Stomach (tissue), 9 donors: ENCODE measurements around the gene RECQL5. TPM values are rescaled to one million over a fixed set of nuclear protein-coding genes. Genes with fewer than 3 reads are reported as not detected.
A peak's percentile ranks its signal among the peaks of the same experiment; 100 is the strongest.

ENCODE experiments used
- DNase-seq, 2 donors: peaks; one replicate each; pipeline versions ENCODE4 v3.0.0 to v3.0.0-alpha.2; 2013 to 2019
- H3K27ac ChIP-seq, 5 donors: fragments of 200-600 bp in 4 of 5; sonication (generic) in 4 of 5; one replicate each; pipeline ENCODE4 v1.5.1; 2013 to 2019; ENCODE audit warnings: mild to moderate bottlenecking in 1 of 5, moderate library complexity in 1 of 5
- H3K27me3 ChIP-seq, 3 donors: fragments of 200-600 bp; sonication (generic); one replicate each; pipeline ENCODE4 v1.5.1; 2017 to 2019; ENCODE audit warnings: mixed run types in 1 of 3
- H3K36me3 ChIP-seq, 4 donors: fragments of 200-600 bp; sonication (generic); 1 replicate in 3 of 4; 2 replicates in 1 of 4; pipeline ENCODE4 v1.5.1; 2016 to 2019
- H3K4me1 ChIP-seq, 4 donors: fragments of 200-600 bp; sonication (generic); one replicate each; pipeline ENCODE4 v1.5.1; 2016 to 2019
- H3K4me3 ChIP-seq, 4 donors: fragments of 200-600 bp; sonication (generic) in 3 of 4; one replicate each; pipeline ENCODE4 v1.5.1; 2016 to 2019; ENCODE audit warnings: mild to moderate bottlenecking in 1 of 4
- H3K9me3 ChIP-seq, 4 donors: fragments of 200-600 bp; sonication (generic); one replicate each; pipeline ENCODE4 v1.5.1; 2016 to 2019
- EP300 ChIP-seq: sonication (generic); formaldehyde crosslinking; IDR thresholded peaks from one replicate; pipeline ENCODE4 v1.6.1; 2017; ENCODE audit warnings: antibody characterized with exemption
- POLR2A ChIP-seq, 4 donors: fragments of 450-650 bp; IDR thresholded peaks; one replicate each; pipeline ENCODE4 v1.6.1; 2016; ENCODE audit warnings: antibody characterized with exemption in 4 of 4, control low read depth in 2 of 4, mild to moderate bottlenecking in 1 of 4, moderate library complexity in 1 of 4
- POLR2AphosphoS5 ChIP-seq, 3 donors: sonication (generic); formaldehyde crosslinking; IDR thresholded peaks; one replicate each; pipeline ENCODE4 v1.6.1; 2016; ENCODE audit warnings: antibody characterized with exemption in 3 of 3
- WGBS, 5 donors: extraction: QIAGEN DNeasy Blood & Tissue Kit in 3 of 5; methylation state at CpG; one replicate each; pipeline versions ENCODE4 v1.1.5 to v1.1.7; 2013 to 2018; 5-methylcytosine and 5-hydroxymethylcytosine counted together
- intact Hi-C: fragments of 100-400 bp; cut with DNase I; formaldehyde crosslinking; loops from one replicate; pipeline ENCODE4 v1.15.1; 2023; ENCODE audit warnings: low total_unique reads
- polyA plus RNA-seq, 3 donors: library from polyadenylated mRNA; stranded (reverse); fragments of 200-250 nt; gene quantifications; one replicate each; pipeline ENCODE4 v1.2.3, GENCODE V29; 2013
- total RNA-seq, 5 donors: library from RNA; depleted of rRNA; stranded (reverse); fragments of >200 nt; gene quantifications; one replicate each; pipeline versions ENCODE4 v1.1.0 to v1.2.3, GENCODE V29; 2014 to 2016
- TF ChIP-seq, protein P1 (sequence below), 7 experiments: fragments of 450-650 bp in 4 of 7; fragments of 200-600 bp in 3 of 7; sonication (generic) in 3 of 7; IDR thresholded peaks; one replicate each; pipeline ENCODE4 v1.5.1; 2016 to 2019; ENCODE audit warnings: antibody characterized with exemption in 7 of 7, control low read depth in 2 of 7, mild to moderate bottlenecking in 1 of 7
- donor health status: healthy with polysubstance abuse.
- donor health status: Bipolar disorder and iron deficiency.
- donor health status: healthy.

RECQL5 gene
- total and polyA plus RNA-seq, 8 donors = 21.4 to 229 (median 48.7) TPM

DNA sequence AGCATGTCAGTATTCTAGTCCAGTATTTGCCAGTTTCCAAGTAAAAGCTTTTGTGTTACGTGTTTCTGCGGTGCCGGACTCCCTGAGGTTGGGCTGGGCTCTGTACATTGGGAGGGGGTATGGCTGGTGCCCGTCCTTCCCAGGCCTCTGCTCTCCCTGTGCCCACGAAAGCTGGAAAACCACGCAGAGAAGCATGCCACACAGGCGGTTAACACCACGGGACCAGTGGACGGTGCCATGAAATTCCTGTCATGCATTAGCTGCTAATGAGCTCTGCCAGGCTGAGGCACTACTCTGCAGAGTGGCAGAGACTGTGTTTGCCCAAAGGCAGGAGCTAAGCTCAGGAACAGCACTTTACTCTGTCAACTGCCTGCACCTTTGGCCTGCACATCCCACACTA, 25.6 kb downstream of the RECQL5 start:
- H3K4me1 ChIP-seq = peaks cover 63 to 92% (median 84%) of the 10 kb centered on the region in 4 donors
- H3K27me3 ChIP-seq = no peaks in the 10 kb centered on the region
- 61 to 74% (median 64%) methylated on average over 9 of the region's 9 CpGs for WGBS, 5 donors
- peaks cover 0 to 35% (median 22%) of the 10 kb centered on the region in 4 donors for H3K36me3 ChIP-seq
- H3K27ac ChIP-seq = peak overlapping the region; percentile 69 to 96 (median 91)
- intact Hi-C loops = no loop called here
- DNase-seq = peak in 1 of 2 donors; percentile 25
- peak overlapping the region in 1 of 4 donors; percentile 8 for H3K4me3 ChIP-seq
- H3K9me3 ChIP-seq = no peaks in the 10 kb centered on the region
- no peak for TF ChIP-seq POLR2AphosphoS5 (IDR thresholded peaks at IDR 0.05)
- no peak for TF ChIP-seq POLR2A (IDR thresholded peaks at IDR 0.05)
- TF ChIP-seq, protein P1, sequence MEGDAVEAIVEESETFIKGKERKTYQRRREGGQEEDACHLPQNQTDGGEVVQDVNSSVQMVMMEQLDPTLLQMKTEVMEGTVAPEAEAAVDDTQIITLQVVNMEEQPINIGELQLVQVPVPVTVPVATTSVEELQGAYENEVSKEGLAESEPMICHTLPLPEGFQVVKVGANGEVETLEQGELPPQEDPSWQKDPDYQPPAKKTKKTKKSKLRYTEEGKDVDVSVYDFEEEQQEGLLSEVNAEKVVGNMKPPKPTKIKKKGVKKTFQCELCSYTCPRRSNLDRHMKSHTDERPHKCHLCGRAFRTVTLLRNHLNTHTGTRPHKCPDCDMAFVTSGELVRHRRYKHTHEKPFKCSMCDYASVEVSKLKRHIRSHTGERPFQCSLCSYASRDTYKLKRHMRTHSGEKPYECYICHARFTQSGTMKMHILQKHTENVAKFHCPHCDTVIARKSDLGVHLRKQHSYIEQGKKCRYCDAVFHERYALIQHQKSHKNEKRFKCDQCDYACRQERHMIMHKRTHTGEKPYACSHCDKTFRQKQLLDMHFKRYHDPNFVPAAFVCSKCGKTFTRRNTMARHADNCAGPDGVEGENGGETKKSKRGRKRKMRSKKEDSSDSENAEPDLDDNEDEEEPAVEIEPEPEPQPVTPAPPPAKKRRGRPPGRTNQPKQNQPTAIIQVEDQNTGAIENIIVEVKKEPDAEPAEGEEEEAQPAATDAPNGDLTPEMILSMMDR (IDR thresholded peaks at IDR 0.05) = no peak
- no peak for TF ChIP-seq EP300

- peak in 1 of 2 donors; percentile 9 for DNase-seq
Measured at GRCh38 chr17:75640556-75641119, 26.3 kb downstream of the RECQL5 start.

GRCh38 chr17:75639771-75640555, 27.0 kb downstream of the RECQL5 start:
- Histone ChIP-seq H3K4me3 (peak overlapping the region in 1 of 4 donors; percentile 8), H3K4me1 (peaks cover 67 to 93% (median 86%) of the 10 kb centered on the region in 4 donors), H3K27me3 (no peaks in the 10 kb centered on the region), H3K36me3 (peaks cover 0 to 35% (median 23%) of the 10 kb centered on the region in 4 donors), H3K27ac (peak overlapping the region; percentile 69 to 96 (median 91)), H3K9me3 (no peaks in the 10 kb centered on the region)
- 39 to 75% (median 61%) methylated on average over 11 to 30 of the region's 30 CpGs for WGBS, 5 donors
- intact Hi-C loops = no loop called here
- peak; percentile 83 to 92 for DNase-seq
- TF ChIP-seq, protein P1 (IDR thresholded peaks at IDR 0.05) = peak in 4 of 7 experiments; percentile 23 to 52 (median 40)
- TF ChIP-seq POLR2A (IDR thresholded peaks at IDR 0.05) = no peak
- peak in 2 of 3 donors; percentile 76 to 83 for TF ChIP-seq POLR2AphosphoS5 (IDR thresholded peaks at IDR 0.05)

More at GRCh38 chr17:75640556-75641119, 26.3 kb downstream of the RECQL5 start:
- H3K27me3 ChIP-seq = no peaks in the 10 kb centered on the region
- no peaks in the 10 kb centered on the region for H3K9me3 ChIP-seq
- TF ChIP-seq POLR2AphosphoS5 (IDR thresholded peaks at IDR 0.05) = no peak
- no peak for TF ChIP-seq POLR2A (IDR thresholded peaks at IDR 0.05)
- TF ChIP-seq EP300 = no peak
- TF ChIP-seq, protein P1 (IDR thresholded peaks at IDR 0.05) = no peak
- peak overlapping the region in 1 of 4 donors; percentile 8 for H3K4me3 ChIP-seq
- peaks cover 0 to 35% (median 23%) of the 10 kb centered on the region in 4 donors for H3K36me3 ChIP-seq
- intact Hi-C loops = no loop called here
- WGBS, 5 donors = 91 to 92% (median 92%) methylated on average over 10 to 13 of the region's 13 CpGs
- peak overlapping the region; percentile 69 to 96 (median 91) for H3K27ac ChIP-seq
- peaks cover 61 to 92% (median 85%) of the 10 kb centered on the region in 4 donors for H3K4me1 ChIP-seq

GRCh38 chr17:75639327-75639726, 27.6 kb downstream of the RECQL5 start:
- intact Hi-C loops = no loop called here
- Histone ChIP-seq H3K4me1 (peaks cover 71 to 94% (median 89%) of the 10 kb centered on the region in 4 donors), H3K27ac (peak overlapping the region; percentile 69 to 96 (median 91)), H3K27me3 (no peaks in the 10 kb centered on the region), H3K36me3 (peaks cover 0 to 35% (median 23%) of the 10 kb centered on the region in 4 donors), H3K4me3 (peak overlapping the region in 1 of 4 donors; percentile 1), H3K9me3 (no peaks in the 10 kb centered on the region)
- peak in 1 of 2 donors; percentile 69 for DNase-seq
- TF ChIP-seq POLR2AphosphoS5 (IDR thresholded peaks at IDR 0.05) (no peak), EP300 (no peak), POLR2A (IDR thresholded peaks at IDR 0.05) (no peak)
- TF ChIP-seq, protein P1 (IDR thresholded peaks at IDR 0.05) = no peak
- 63 to 87% (median 77%) methylated on average over 3 of the region's 3 CpGs for WGBS, 5 donors
